NCI-H2171 (cell line): ENCODE results near the gene ZNF630.
"Not testable (repeated sequence)": the region's sequence is repeated elsewhere in the genome, so short reads cannot be mapped to it uniquely, and the experiment has no call there.

Experiments
- DNase-seq: peaks from one replicate; lab custom pipeline; 2025; lab: John Stamatoyannopoulos, UW

ZNF630 gene

GRCh38 chrX:48071064-48071985, at the start of gene ZNF630:
Gene ZNF630 (minus strand): TSS chrX:48071640. CDS start chrX:48066886, 4,754 bp downstream.
- DNase-seq, result peak; percentile 59

DNA sequence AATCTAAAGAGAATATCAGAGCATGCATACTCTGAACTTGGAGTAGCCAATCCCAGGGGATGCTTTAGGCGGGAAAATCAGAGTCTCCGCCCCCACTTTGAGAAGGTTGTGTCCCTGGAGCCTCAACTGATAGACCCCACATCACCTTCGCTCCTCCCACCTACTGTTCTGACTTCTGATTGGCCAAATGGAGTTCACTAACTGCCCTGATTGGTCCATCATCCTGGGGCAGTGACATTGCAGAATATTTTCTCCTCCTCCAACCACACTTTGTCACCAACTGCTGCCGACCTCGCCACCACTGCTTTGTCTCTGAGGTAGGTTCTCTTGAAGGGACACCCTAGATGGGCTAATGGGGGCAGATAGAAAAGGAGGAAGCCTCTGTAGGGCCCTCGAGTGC, 36.3 kb upstream of the ZNF630 start:
- no peak for DNase-seq

DNA sequence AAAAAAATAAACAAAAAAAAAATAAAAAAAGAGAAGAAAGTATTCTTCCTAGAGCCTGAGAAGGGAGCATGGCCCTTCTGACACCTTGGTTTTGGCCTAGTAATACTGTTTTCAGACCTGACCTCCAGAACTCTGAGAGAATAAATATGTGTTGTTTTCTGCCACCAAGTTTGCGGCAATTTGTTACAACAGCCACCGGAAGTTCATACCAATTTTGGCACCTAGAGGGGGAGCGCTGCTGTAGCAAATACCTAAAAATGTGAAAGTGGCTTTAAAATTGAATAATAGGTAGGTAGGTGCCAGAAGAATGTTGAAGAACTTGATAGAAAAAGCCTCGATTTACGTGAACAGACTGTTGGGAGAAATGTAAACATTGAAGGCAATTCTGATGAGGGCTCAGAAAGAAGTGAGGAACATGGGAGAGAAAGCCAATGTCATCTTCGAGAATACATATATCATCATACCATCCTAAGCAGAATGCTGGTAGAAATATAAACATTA, 31.5 kb upstream of the ZNF630 start:
- no peak for DNase-seq

GRCh38 chrX:48101443-48101842, 30.0 kb upstream of the ZNF630 start:
- no peak for DNase-seq

GRCh38 chrX:48092558-48092957, 21.1 kb upstream of the ZNF630 start:
- DNase-seq, result peak; percentile 15

DNA sequence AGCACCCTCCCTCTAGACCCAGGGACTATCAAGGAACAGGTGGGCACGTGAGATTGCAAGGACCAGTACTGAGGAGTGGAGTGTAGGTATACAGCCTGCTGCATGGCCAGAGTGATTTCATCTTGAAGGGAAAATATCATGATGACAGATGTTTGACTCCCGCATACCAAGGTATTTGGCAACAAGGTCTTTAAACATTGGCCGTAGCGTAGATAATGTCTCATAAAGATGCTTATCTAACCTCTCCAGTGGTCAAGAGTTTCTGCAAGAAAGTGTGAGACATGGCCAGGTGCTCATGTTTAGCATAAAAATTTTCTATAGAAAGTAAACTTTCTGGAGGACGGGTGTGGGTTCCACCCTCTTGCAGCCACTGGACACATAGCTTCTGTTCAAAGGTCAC, 18.7 kb upstream of the ZNF630 start:
- no peak for DNase-seq

DNA sequence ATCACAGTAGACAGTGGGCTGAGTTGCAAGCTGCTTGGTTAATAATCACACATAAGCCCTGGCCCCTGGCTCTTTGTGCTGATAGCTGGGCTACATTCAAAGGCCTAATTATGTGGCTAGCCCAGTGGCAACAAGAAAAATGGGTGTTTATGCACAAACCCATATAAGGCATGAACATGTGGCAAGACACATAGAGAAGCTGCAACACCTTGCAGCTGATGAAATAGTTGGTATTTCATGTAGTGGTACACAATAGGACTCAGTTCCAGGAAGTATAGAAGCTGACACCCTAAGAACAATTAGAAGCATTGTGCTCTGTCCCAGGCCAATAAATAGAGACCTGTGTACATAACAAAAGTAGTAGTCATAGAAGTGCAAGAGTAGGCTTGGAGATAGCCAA, 14.6 kb upstream of the ZNF630 start:
- DNase-seq, result no peak

DNA sequence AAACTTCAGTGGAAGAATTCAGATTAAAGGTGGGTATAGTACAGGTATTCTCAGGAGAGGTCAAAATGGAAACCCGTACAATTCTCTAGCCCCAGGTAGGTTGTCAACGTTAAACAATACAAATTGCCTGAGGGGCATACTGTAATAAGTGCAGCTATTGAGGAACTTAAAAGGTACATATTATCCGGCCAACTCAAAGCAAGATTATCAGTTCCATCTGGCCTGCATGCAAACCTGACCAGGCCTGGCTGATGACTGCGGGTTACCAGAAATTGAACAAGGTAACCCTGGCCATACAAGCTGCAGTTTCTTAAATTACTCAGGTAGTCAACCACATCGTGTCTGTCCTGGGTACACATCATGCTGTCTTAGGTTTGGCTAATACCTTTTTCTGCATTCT, 12.3 kb upstream of the ZNF630 start:
- DNase-seq, result no peak

DNA sequence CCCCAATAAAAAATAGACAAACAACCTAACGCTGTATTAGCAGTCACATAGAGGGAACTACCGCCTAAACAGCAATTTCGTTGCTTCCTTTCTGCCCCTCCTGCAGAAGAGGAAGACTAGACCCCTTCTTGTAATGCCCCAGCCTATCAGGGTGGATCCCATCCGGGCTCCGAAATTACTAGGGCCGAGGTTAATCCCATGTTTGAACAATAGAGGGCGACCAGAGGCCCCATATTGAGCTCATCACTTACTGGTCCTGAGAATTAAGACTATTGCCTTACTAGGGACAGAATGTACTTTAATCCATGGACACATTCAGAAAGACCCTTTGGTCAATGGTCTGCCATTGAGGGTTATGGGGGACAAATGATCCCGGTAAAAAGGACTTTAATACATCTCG, 11.8 kb upstream of the ZNF630 start:
- DNase-seq, result no peak

- no peak for DNase-seq
Observed at GRCh38 chrX:48076343-48076742, 4.9 kb upstream of the ZNF630 start.

DNA sequence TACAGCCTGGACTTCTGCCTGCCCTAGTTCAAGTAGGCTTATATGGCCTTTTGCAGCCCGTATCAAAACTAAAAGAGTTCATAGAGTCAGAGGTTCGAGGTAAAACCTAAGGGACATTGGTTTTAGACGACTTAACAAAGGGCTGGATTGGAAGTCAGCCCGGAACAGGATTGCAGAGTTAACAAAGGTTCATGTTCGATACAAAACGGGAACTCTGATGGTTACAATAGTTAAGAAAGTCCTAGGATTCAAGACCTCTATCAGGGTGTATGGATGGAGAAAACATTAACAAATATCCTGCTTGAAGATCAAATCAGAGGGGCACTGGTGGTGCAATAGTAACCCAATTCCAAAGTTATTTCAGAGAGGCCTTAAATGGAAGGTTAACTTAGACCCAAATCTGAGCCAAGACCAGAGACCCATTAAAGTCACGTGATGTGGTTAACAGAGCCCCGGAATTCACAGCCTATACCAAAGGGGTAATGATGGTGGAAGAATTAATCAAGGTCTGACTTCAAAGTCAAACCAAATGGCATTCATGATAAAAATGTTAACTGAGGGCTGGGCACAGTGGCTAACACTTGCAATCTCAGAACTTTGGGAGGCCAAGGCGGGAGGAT, 656 bp upstream of the ZNF630 start:
- DNase-seq, result no peak

DNA sequence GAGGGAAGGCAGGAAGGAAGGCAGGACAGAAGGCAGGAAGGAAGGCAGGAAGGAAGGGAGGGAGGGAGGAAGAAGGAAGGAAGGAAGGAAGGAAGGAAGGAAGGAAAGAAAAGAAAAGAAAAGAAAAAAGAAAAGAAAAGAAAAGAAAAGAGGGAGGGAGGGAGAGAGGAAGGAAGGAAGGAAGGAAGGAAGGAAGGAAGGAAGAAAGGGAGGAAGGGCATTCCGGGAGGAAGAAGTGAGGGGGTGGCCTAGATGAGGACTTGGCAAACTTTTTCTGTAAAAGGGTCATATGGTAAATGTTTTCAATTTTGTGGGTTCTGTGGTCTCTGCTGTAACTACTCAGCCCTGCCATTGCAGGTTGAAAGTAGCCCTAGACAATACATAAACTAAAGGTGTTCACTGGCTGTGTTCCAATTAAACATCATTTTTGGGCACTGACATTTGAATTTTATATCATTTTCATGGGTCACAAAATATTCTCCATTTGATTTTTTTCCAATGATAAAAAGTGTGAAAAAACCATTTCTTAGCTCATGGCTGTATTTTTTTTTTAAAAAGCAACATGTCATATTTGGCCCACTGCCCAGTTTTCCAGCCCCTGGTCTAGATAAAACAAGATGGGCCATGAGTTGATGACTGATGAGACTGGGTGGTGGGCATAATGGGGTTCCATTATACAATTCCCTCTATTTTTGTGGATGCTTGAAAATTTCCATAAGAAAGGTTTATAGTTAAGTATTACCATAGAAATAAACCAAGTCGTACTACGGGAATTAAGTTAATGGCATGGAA, 3.1 kb downstream of the ZNF630 start:
- peak; percentile 18 for DNase-seq

- no peak for DNase-seq
Observed at GRCh38 chrX:48064261-48064660, 7.2 kb downstream of the ZNF630 start.

GRCh38 chrX:48059296-48059639, 12.2 kb downstream of the ZNF630 start:
- no peak for DNase-seq

DNA sequence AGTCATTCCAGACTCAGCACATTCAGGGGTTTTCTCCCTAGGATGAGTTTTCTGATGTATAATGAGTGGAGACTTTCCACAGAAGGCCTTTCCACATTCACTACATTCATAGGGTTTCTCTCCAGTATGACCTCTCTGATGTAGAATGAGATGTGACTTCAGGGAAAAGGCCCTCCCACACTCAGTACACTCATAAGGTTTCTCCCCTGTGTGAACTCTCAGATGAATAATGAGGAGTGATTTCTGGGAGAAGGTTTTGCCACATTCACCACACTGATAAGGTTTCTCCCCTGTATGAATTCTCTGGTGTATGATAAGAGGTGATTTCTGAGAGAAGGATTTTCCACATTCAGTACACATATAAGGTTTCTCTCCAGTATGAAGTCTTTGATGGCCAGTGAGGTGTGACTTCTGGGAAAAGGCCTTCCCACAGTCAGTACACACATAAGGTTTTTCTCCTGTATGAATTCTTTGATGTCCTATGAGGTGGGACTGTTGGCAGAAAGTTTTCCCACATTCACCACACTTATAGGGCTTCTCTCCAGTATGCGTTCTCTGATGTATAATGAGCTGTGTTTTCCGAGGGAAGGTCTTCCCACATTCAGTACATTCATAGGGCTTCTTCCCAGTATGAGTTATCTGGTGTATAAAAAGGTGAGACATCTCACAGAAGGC, 12.7 kb downstream of the ZNF630 start:
- DNase-seq, result no peak

DNA sequence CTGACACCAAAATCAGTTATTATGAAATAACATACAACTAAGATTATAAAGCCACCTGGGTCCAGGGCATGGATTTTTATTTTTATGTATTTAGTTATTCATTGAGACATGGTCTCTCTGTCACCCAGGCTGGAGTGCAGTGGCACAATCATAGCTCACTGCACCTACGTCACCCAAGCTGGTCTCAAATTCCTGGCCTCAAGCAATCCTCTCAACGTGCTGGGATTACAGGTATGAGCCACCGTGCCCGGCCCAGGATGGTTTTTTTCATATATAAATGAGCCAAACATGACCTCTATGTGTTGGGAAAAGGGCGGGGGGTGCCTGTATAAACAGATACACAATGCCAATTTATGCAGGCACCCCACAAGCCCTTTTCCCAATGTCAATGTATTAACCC, 24.6 kb downstream of the ZNF630 start:
- no peak for DNase-seq

- no peak for DNase-seq
Observed at GRCh38 chrX:48045410-48046311, 25.8 kb downstream of the ZNF630 start.

- DNase-seq, result no peak
Observed at GRCh38 chrX:48043056-48043455, 28.4 kb downstream of the ZNF630 start.

- DNase-seq, result no peak
Observed at GRCh38 chrX:48035891-48036290, 35.5 kb downstream of the ZNF630 start.

GRCh38 chrX:48030641-48031173, 40.7 kb downstream of the ZNF630 start:
- not testable (repeated sequence) for DNase-seq

DNA sequence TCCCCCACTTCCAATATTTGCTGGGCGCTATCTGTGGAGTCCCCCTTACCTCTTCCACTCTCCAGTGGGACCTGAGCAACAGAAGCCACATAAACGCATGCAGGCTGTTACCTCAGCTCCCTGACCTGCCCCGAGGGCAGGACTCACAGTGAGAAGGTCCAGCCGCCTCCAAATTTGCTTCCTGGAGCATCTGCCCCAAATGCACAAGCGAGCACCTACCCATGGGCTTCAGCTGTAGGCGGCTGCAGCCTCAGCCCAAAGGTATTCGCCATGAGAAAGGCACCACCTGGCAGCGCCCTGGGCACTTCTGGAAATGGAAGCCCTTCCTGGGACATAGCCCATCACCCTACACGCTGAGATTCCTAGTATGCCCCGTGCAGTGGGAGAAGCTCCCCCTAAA, 41.2 kb downstream of the ZNF630 start:
- DNase-seq, result no peak
